Liver (tissue), 9 donors: ENCODE results near the gene PSMG1. TPM values are rescaled to one million over a fixed set of nuclear protein-coding genes. Genes with fewer than 3 reads are reported as not detected.
A peak's percentile ranks its signal among the peaks of the same experiment; 100 is the strongest.

Source experiments
- DNase-seq: peaks from one replicate; pipeline ENCODE4 v3.0.0-alpha.2; 2017; ENCODE audit warnings: low spot score
- H3K27ac ChIP-seq, 2 donors: one replicate each; pipeline ENCODE4 v1.7.0; 2013; ENCODE audit warnings: inconsistent platforms in 2 of 2, low read length in 2 of 2, control low read depth in 1 of 2, low read depth in 1 of 2, mild to moderate bottlenecking in 1 of 2
- H3K27me3 ChIP-seq, 4 donors: one replicate each; pipeline versions ENCODE4 v1.6.1 to v1.7.0; 2013; ENCODE audit warnings: low read length in 3 of 4, inconsistent platforms in 1 of 4, mild to moderate bottlenecking in 1 of 4, moderate library complexity in 1 of 4; ENCODE audit not compliant: control insufficient read depth in 4 of 4, insufficient read depth in 4 of 4
- H3K36me3 ChIP-seq, 4 donors: one replicate each; pipeline versions ENCODE4 v1.6.1 to v1.7.0; 2013; ENCODE audit warnings: low read length in 3 of 4, mild to moderate bottlenecking in 3 of 4, low read depth in 1 of 4, moderate library complexity in 1 of 4; ENCODE audit not compliant: control insufficient read depth in 4 of 4, insufficient read depth in 3 of 4
- H3K4me1 ChIP-seq, 4 donors: one replicate each; pipeline versions ENCODE4 v1.6.1 to v1.7.0; 2013; ENCODE audit warnings: low read length in 3 of 4, mild to moderate bottlenecking in 3 of 4, moderate library complexity in 1 of 4; ENCODE audit not compliant: control insufficient read depth in 4 of 4, insufficient read depth in 4 of 4
- H3K4me3 ChIP-seq, 3 donors: one replicate each; pipeline versions ENCODE4 v1.6.1 to v1.7.0; 2013; ENCODE audit warnings: low read length in 3 of 3, control low read depth in 1 of 3, low read depth in 1 of 3, mild to moderate bottlenecking in 1 of 3
- H3K9ac ChIP-seq, 2 donors: one replicate each; pipeline ENCODE4 v1.7.0; 2013; ENCODE audit warnings: low read length in 2 of 2, mild to moderate bottlenecking in 2 of 2, moderate library complexity in 2 of 2, control low read depth in 1 of 2, low read depth in 1 of 2
- H3K9me3 ChIP-seq, 4 donors: one replicate each; pipeline versions ENCODE4 v1.6.1 to v1.7.0; 2013; ENCODE audit warnings: low read length in 3 of 4; ENCODE audit not compliant: control insufficient read depth in 4 of 4
- EGR1 ChIP-seq, 2 donors: IDR thresholded peaks; 2 replicates each; pipeline ENCODE4 v1.6.1; 2016 to 2018; ENCODE audit warnings: antibody characterized with exemption in 2 of 2, low read depth in 2 of 2
- FOXA2 ChIP-seq: IDR thresholded peaks from 2 replicates; pipeline ENCODE4 v1.6.1; 2016; ENCODE audit warnings: antibody characterized with exemption
- HNF4A ChIP-seq, 2 donors: conservative IDR thresholded peaks; 2 replicates each; pipeline ENCODE4 v1.6.1; 2016; ENCODE audit warnings: antibody characterized with exemption in 2 of 2, mild to moderate bottlenecking in 2 of 2
- HNF4G ChIP-seq: IDR thresholded peaks from 2 replicates; pipeline ENCODE4 v1.6.1; 2016; ENCODE audit warnings: antibody characterized with exemption
- JUND ChIP-seq, 2 donors: IDR thresholded peaks; 2 replicates each; pipeline ENCODE4 v1.6.1; 2016; ENCODE audit warnings: antibody characterized with exemption in 2 of 2
- NR2F2 ChIP-seq: IDR thresholded peaks from 2 replicates; pipeline ENCODE4 v1.6.1; 2016; ENCODE audit warnings: antibody characterized with exemption
- RXRA ChIP-seq, 2 donors: IDR thresholded peaks; 2 replicates each; pipeline ENCODE4 v1.6.1; 2017 to 2018; ENCODE audit warnings: antibody characterized with exemption in 2 of 2, mild to moderate bottlenecking in 1 of 2
- SP1 ChIP-seq: IDR thresholded peaks from 2 replicates; pipeline ENCODE4 v1.6.1; 2018; ENCODE audit warnings: antibody characterized with exemption, mild to moderate bottlenecking
- TAF1 ChIP-seq: conservative IDR thresholded peaks from 2 replicates; pipeline ENCODE4 v1.6.1; 2016; ENCODE audit warnings: antibody characterized with exemption, mild to moderate bottlenecking
- YY1 ChIP-seq: IDR thresholded peaks from 2 replicates; pipeline ENCODE4 v1.6.1; 2016; ENCODE audit warnings: antibody characterized with exemption, mild to moderate bottlenecking
- WGBS: extraction: QIAGEN DNeasy Blood & Tissue Kit; methylation state at CpG from one replicate; pipeline ENCODE4 v1.1.7; 2013; 5-methylcytosine and 5-hydroxymethylcytosine counted together
- polyA plus RNA-seq, 2 donors: library from polyadenylated mRNA; stranded (reverse) in 1 of 2; unstranded in 1 of 2; fragments of 200-250 nt in 1 of 2; fragments of >200 nt in 1 of 2; fragmentation: Nextera tagmentation in 1 of 2; extraction: Ambion mirVana in 1 of 2; gene quantifications; one replicate each; pipeline versions ENCODE4 v1.2.1 to v1.2.3, GENCODE V29; 2013 to 2015
- total RNA-seq, 2 donors: library from RNA; depleted of rRNA; stranded (reverse); fragments of >200 nt; gene quantifications; one replicate each; pipeline ENCODE4 v1.2.3, GENCODE V29; 2014
- TF ChIP-seq, protein P1 (sequence below): IDR thresholded peaks from 2 replicates; pipeline ENCODE4 v1.6.1; 2016; ENCODE audit warnings: antibody characterized with exemption
- TF ChIP-seq, protein P2 (sequence below): IDR thresholded peaks from 2 replicates; pipeline ENCODE4 v1.6.1; 2016; ENCODE audit warnings: antibody characterized with exemption
- TF ChIP-seq, protein P3 (sequence below): IDR thresholded peaks from 2 replicates; pipeline ENCODE4 v1.6.1; 2016; ENCODE audit warnings: antibody characterized with exemption
- TF ChIP-seq, protein P4 (sequence below): fragments of 150-350 bp; IDR thresholded peaks from 2 replicates; pipeline ENCODE4 v1.5.1; 2017; ENCODE audit warnings: improper control_type of control experiment, low read depth, low read length; ENCODE audit not compliant: missing input control
- TF ChIP-seq, protein P5 (sequence below): IDR thresholded peaks from 2 replicates; pipeline ENCODE4 v1.6.1; 2016; ENCODE audit warnings: antibody characterized with exemption, mild to moderate bottlenecking
- donor health status: healthy.
- donor health status: healthy.
- donor health status: healthy.
- donor health status: healthy.
- donor health status: healthy.

PSMG1 gene
- total and polyA plus RNA-seq, 4 donors, result 23.9 to 32.3 (median 30.7) TPM

DNA sequence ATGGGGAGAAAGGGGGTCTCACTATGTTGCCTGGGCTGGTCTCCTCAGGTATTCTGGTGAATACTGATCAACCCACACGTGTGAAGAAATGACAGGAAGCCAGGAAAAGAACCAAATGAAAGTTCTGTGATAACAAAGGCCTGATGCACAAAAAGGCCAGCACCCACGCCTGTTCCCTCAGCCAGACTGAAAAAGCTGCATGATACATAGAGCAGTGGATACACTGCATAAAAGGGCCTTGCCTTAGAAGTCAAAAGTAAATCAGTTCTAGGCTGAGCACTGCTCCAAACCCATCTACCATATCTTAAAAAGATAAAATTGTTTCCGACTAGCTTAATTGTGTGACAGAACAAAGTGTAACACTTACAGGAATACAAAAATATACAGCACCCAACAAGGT lies 36.9 kb upstream of the PSMG1 start:
- H3K9ac ChIP-seq, result no peak overlapping the region
- DNase-seq, result no peak
- TF ChIP-seq JUND (IDR thresholded peaks at IDR 0.05) (no peak), YY1 (no peak), FOXA2 (no peak), NR2F2 (no peak)
- TF ChIP-seq, protein P1, sequence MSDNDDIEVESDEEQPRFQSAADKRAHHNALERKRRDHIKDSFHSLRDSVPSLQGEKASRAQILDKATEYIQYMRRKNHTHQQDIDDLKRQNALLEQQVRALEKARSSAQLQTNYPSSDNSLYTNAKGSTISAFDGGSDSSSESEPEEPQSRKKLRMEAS, result no peak
- TF ChIP-seq, protein P2, sequence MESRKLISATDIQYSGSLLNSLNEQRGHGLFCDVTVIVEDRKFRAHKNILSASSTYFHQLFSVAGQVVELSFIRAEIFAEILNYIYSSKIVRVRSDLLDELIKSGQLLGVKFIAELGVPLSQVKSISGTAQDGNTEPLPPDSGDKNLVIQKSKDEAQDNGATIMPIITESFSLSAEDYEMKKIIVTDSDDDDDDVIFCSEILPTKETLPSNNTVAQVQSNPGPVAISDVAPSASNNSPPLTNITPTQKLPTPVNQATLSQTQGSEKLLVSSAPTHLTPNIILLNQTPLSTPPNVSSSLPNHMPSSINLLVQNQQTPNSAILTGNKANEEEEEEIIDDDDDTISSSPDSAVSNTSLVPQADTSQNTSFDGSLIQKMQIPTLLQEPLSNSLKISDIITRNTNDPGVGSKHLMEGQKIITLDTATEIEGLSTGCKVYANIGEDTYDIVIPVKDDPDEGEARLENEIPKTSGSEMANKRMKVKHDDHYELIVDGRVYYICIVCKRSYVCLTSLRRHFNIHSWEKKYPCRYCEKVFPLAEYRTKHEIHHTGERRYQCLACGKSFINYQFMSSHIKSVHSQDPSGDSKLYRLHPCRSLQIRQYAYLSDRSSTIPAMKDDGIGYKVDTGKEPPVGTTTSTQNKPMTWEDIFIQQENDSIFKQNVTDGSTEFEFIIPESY, result no peak
- TF ChIP-seq, protein P3, sequence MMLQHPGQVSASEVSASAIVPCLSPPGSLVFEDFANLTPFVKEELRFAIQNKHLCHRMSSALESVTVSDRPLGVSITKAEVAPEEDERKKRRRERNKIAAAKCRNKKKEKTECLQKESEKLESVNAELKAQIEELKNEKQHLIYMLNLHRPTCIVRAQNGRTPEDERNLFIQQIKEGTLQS, result no peak
- TF ChIP-seq, protein P4, sequence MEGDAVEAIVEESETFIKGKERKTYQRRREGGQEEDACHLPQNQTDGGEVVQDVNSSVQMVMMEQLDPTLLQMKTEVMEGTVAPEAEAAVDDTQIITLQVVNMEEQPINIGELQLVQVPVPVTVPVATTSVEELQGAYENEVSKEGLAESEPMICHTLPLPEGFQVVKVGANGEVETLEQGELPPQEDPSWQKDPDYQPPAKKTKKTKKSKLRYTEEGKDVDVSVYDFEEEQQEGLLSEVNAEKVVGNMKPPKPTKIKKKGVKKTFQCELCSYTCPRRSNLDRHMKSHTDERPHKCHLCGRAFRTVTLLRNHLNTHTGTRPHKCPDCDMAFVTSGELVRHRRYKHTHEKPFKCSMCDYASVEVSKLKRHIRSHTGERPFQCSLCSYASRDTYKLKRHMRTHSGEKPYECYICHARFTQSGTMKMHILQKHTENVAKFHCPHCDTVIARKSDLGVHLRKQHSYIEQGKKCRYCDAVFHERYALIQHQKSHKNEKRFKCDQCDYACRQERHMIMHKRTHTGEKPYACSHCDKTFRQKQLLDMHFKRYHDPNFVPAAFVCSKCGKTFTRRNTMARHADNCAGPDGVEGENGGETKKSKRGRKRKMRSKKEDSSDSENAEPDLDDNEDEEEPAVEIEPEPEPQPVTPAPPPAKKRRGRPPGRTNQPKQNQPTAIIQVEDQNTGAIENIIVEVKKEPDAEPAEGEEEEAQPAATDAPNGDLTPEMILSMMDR, result no peak
- peaks cover 0 to 6% (median under 1%) of the 10 kb centered on the region in 4 donors for H3K4me1 ChIP-seq
- 90% methylated on average over 3 of the region's 3 CpGs for WGBS
- no peaks in the 10 kb centered on the region for H3K9me3 ChIP-seq
- no peaks in the 10 kb centered on the region for H3K27me3 ChIP-seq
- no peak overlapping the region for H3K27ac ChIP-seq
- H3K4me3 ChIP-seq, result no peak overlapping the region
- peaks cover 3 to 29% (median 23%) of the 10 kb centered on the region in 4 donors for H3K36me3 ChIP-seq

DNA sequence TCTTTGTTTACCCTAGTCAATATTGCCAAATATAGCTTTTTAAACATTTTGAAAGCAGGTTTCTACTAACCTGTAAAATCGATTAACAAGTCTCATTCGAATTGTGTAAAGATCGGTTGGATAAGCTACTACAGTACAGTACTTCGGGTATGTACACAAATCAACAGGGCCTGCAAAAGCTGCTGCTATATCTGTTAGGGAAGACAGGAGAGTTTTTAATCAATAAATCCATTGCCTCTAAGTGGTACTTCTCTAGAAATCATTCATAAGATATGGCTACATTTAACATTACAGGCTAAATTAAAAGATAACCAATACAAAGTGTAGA lies 34.8 kb upstream of the PSMG1 start:
- TF ChIP-seq TAF1 (no peak), HNF4G (no peak), HNF4A (conservative IDR thresholded peaks at IDR 0.05) (peak in 1 of 2 donors; percentile 8), FOXA2 (peak; percentile 28), NR2F2 (no peak)
- WGBS, result 40% methylated on average over 4 of the region's 4 CpGs
- Histone ChIP-seq H3K4me1 (peaks cover 0 to 6% (median under 1%) of the 10 kb centered on the region in 4 donors), H3K27ac (no peak overlapping the region), H3K9ac (no peak overlapping the region), H3K9me3 (no peaks in the 10 kb centered on the region), H3K27me3 (no peaks in the 10 kb centered on the region), H3K4me3 (no peak overlapping the region), H3K36me3 (peaks cover 2 to 30% (median 18%) of the 10 kb centered on the region in 4 donors)
- DNase-seq, result no peak

DNA sequence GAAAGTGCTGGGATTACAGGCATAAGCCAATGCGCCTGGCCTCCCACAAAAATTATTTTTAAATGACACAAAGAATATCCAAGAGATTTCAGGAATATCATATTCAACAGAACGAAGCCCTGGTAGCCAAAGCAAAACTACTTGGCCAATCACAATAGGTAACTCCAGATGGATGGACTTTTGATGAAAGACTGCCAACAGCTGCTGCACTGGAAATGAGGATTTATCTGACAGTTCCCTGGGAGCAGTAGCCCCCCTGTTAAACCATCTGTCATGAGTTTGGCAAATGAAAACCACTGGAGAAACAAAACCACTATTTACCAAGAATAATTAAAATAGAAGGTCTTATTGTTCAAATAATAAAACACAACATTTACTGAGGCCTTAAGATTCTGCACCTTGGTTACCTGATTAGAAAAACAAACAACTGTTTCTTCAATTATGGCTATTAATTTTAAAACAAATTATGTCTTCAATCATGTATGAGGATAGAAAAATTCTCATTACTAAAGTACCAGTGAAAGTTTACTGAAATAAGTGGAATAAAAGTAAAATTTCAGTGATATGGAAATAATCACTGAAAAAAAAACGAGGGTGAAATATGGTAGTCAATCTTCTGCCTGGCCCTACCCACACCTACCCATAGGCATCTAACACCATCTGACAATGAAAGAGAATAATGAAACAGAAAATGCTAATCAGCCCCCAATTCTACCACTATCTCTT lies 34.3 kb upstream of the PSMG1 start:
- WGBS, result 94% methylated on average over 3 of the region's 3 CpGs
- no peak for DNase-seq
- Histone ChIP-seq H3K9ac (no peak overlapping the region), H3K4me3 (no peak overlapping the region), H3K27me3 (no peaks in the 10 kb centered on the region), H3K9me3 (no peaks in the 10 kb centered on the region), H3K4me1 (peaks cover 0 to 6% (median under 1%) of the 10 kb centered on the region in 4 donors), H3K36me3 (peaks cover 2 to 34% (median 20%) of the 10 kb centered on the region in 4 donors), H3K27ac (no peak overlapping the region)
- no peak for TF ChIP-seq EGR1 (IDR thresholded peaks at IDR 0.05; ENCODE audit: low read depth in 2 of 2)
- TF ChIP-seq NR2F2, result no peak
- TF ChIP-seq RXRA (IDR thresholded peaks at IDR 0.05), result no peak
- no peak for TF ChIP-seq YY1
- TF ChIP-seq FOXA2, result no peak
- no peak for TF ChIP-seq TAF1
- TF ChIP-seq, protein P5, sequence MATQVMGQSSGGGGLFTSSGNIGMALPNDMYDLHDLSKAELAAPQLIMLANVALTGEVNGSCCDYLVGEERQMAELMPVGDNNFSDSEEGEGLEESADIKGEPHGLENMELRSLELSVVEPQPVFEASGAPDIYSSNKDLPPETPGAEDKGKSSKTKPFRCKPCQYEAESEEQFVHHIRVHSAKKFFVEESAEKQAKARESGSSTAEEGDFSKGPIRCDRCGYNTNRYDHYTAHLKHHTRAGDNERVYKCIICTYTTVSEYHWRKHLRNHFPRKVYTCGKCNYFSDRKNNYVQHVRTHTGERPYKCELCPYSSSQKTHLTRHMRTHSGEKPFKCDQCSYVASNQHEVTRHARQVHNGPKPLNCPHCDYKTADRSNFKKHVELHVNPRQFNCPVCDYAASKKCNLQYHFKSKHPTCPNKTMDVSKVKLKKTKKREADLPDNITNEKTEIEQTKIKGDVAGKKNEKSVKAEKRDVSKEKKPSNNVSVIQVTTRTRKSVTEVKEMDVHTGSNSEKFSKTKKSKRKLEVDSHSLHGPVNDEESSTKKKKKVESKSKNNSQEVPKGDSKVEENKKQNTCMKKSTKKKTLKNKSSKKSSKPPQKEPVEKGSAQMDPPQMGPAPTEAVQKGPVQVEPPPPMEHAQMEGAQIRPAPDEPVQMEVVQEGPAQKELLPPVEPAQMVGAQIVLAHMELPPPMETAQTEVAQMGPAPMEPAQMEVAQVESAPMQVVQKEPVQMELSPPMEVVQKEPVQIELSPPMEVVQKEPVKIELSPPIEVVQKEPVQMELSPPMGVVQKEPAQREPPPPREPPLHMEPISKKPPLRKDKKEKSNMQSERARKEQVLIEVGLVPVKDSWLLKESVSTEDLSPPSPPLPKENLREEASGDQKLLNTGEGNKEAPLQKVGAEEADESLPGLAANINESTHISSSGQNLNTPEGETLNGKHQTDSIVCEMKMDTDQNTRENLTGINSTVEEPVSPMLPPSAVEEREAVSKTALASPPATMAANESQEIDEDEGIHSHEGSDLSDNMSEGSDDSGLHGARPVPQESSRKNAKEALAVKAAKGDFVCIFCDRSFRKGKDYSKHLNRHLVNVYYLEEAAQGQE, result no peak
- TF ChIP-seq, protein P2, result no peak
- TF ChIP-seq, protein P1, result no peak
- TF ChIP-seq SP1, result no peak
- TF ChIP-seq HNF4A (conservative IDR thresholded peaks at IDR 0.05), result no peak
- TF ChIP-seq, protein P3, result no peak
